GM21526 (cell line): ENCODE measurements around the gene HK2.

Experiments used
- ATAC-seq: cut with Tn5 transposase; IDR thresholded peaks from one replicate; pipeline ENCODE4 v1.9.1; 2021; ENCODE audit warnings: moderate library complexity; ENCODE audit not compliant: unreplicated experiment, low FRiP score

Gene HK2

DNA sequence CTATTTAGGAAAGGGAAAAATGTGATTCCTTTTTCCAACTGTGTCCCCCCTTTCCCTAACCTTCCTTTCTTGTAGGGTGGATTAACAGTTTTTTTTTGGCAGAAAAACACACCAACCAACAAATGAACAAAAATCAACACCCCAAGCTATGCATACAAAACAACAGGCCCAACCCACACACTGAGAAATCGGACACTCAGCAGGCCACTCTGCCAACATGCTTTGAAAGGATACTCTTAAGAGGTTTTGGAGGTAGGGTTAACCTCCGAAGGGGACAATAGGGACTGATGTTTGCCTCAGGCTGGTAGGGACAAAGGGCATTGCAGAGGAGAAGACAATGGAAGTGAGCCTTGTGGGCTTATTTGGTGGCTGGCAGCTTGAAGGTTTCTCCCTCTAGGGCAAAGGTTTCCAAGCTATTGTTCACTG, 91.4 kb downstream of the HK2 start:
- ATAC-seq: no peak

DNA sequence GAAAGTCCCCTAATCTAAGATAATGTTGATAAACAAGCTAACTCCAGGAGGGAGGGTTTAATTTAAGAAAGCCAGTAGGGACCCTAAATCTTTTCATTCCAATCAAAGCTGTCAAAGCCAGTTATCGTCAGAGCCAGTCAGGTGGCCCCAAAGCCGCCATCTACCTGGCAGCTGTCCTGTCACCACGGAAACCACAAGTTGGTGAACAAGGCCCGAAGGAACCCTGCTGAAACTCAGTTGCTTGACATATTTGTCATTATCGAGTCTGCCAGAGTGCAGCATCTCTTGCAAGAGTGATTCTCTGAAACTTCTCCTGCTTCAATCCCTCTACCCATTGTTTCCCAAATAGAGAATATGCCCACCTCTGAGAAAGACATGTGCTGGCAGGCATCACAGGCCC, 93.7 kb downstream of the HK2 start:
- ATAC-seq: no peak

DNA sequence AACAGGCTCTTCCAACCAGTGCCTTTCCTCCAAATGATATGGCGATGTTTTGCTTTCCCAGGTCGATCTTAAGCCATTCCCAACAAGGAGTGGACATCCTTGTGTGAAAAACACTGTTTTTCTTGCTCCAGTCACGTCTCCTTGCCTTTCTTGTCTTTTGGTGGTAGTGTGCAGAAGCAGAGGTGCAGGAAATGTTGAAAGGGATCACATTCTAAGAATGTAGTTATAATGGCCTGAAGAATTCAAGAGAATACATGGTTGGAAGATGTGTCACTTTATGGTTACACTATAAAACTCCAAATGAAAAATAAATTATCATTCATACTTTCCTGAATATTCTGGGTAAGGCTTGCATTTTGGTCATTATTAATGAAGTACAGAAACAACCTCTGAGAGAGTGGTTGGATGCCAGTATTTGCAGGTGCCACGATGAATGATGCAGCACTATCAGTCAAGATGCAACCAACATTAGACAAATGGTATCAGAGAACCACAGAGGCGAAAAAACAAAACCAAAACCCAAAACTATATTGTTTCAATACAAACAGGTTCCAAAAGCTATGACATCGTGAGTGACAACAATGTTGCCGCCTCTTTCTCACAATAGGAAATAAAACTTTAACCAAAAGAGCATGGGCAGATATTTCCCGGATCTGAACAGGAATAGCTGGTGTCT, 97.0 kb downstream of the HK2 start:
- no peak for ATAC-seq

DNA sequence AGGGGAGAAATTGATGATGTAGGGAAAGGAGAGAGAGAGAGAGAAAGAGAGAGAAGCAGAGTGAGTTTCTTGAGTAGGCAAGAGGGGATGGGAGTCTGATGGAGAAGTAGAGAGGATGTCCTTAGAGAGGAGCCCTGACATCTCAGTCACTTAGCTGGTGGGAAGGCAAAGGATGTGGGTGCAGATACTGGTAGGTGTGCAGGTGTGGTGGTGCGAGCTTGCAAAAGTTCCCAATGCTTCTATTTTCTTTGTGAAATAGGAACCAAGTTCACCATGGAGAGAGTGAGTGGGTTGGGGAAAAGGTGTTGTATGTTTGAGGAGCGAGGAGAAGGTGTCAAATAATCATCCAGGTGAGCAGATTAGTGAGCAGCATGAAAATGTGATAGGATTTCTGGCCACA, 98.0 kb downstream of the HK2 start:
- ATAC-seq: no peak

DNA sequence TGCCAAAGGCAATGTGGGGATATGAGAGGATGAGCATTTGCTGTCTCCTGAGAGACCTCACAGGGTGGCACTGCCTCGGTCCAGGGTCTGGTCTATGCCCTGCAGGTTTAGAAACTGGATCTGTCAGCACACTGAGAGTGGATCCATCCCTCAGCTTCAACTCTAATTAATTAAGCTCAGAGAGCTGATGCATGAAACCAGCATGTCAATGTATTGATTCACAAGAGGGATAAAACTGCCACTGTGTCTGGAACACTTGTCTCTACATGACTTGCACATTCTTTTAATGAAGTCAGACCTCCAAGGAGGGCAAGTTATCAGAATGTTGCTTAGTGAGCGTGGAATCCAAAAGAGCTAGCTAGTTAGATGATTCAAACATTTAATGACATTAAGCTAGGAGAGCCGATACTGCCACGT, 102.1 kb downstream of the HK2 start:
- no peak for ATAC-seq

DNA sequence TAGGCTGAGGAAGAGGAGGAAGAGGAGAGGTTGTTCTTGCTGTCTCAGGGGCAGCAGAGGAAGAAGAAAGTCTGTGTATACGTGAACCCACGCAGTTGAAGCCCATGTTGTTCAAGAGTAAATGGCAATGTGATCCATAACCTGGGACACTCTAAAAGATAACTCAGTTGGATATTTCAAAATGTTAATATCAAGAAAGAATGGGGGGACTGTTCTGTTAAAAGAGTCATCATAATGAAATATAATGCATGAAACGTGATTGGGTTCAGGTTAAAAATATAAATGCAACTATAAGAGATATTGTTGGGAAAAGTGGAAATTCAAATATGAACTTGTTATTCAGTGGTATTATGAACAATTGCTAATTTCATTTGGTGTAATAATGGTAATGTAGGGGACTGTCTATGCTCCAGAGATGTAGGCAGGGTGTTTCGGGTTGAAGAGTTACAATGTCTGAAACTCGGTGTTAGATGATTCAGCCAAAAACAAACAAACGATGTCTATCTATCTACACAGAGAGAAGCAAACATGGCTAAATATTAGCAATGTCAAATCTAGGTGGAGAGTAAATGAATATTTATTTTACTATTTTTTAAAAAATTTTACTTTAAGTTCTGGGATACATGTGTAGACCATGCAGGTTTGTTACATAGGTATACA, 103.4 kb downstream of the HK2 start:
- ATAC-seq: no peak

DNA sequence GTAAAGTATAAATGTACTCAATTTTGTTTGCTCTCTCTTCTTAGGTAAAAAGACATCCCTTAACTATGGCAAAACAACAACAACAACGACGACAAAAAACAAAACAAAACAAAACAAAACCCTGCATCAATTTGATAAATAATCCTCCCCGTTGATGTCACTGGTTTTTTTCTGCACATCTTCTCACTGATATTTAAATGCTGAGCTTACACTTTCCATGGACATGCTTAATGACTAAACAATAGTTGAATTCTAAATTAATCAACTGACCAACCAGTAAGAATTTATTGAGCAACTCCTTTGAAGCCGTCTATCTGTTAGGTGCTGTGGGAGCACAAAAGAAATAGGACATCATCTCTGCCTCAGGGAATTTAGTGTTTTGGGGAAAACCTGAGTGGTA, 104.3 kb downstream of the HK2 start:
- no peak for ATAC-seq

DNA sequence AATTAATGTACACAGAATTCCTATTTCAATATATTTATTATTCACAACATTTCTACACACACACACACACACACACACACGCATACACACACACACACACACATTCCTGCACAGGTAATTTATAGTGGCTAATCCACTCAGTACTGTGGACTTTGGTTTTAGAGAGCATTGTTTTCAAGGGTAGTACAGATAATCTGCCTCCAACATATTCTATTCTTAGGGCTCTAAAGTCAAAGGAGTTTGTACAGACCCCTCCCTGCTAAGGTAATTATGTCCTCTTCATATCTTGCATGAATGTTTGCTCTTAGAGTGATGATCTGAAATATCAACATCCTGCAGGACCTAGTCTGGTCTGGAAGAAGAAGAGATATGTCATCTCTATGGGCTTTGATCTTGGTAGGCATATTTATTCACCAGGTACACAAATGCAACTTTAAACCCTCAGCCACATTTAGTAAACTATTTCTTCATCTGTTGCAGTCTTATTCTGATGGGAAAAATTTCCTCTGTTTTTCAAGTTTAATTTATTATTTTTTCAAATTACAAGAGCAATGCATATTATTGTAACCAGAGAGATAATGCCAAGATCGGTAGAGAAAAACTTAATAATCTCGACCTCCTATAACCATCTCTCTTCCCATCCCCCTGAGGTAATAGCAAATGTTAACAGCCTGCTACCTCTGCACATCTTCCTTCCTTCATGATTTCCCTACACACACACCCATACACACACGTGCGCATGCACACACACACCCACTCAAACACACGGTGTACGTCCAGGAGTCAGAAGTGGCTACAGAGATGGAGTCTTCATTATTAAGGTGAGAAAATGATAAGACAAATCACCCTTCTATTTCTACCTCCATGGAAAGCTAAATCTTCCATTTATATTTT, 106.2 kb downstream of the HK2 start:
- no peak for ATAC-seq

DNA sequence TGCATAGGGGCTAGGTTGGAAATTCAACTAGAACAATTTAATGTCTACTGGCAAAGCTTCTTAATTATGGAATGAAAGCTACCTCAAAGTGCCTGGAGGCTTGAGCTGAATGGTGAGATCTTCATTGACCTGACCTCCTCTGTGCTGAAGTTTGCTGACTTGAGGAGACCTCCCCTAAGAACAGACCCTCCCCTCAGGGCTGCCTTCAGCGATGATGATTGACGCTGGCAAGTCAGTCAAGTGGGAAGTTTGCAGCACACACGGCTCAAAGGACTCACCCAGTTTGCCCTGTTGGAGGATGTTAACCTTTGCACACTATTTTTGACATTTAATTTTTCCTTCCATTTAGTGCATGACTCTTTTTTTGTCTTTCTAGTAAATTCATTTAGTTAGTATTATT, 107.4 kb downstream of the HK2 start:
- ATAC-seq: no peak

DNA sequence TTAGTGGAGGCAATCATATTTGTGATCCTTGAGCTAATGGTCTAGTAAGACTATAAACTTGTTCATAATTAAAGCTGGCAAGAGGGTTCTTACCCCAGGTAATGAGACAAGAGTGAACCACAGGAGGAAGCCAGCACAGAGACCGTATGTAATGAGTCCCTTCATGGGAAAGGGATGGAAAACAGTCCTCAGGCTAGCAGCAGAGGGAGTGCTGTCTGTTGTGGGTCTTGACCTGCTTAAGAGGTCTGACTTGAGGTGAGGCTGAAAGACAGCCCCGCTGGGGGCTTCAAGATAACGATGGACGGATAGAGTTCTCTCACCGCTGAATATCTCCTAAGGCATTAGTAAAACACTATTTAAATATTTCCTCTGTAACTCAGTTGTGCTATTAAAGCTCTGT, 108.3 kb downstream of the HK2 start:
- ATAC-seq: no peak
